Mesenchymal stem cell (in vitro differentiated cells and primary cell): ENCODE measurements around the gene PXDC1.
"Not testable (repeated sequence)": the region's sequence is repeated elsewhere in the genome, so short reads cannot be mapped to it uniquely, and the experiment has no call there.

Experiments used
- DNase-seq: peaks from one replicate; pipeline ENCODE4 v3.0.0-alpha.2; 2013
- H2AFZ ChIP-seq: one replicate; pipeline ENCODE4 v1.6.1; 2013; ENCODE audit warnings: low read depth, mild to moderate bottlenecking, control low read depth, inconsistent platforms, low read length, moderate library complexity
- H2AK5ac ChIP-seq: 2 replicates; pipeline ENCODE4 v1.6.1; 2013; ENCODE audit warnings: low read length, moderate library complexity, mild to moderate bottlenecking, inconsistent platforms; ENCODE audit not compliant: severe bottlenecking
- H2BK120ac ChIP-seq: one replicate; pipeline ENCODE4 v1.6.1; 2013; ENCODE audit warnings: low read depth, mild to moderate bottlenecking, inconsistent platforms, low read length, moderate library complexity
- H2BK12ac ChIP-seq, 2 experiments: one replicate each; pipeline ENCODE4 v1.6.1; 2013; ENCODE audit warnings: inconsistent platforms in 2 of 2, low read length in 2 of 2, mild to moderate bottlenecking in 2 of 2, moderate library complexity in 2 of 2, control low read depth in 1 of 2
- H2BK15ac ChIP-seq: one replicate; pipeline ENCODE4 v1.6.1; 2013; ENCODE audit warnings: mild to moderate bottlenecking, low read depth, inconsistent platforms; ENCODE audit not compliant: poor library complexity, severe bottlenecking
- H2BK5ac ChIP-seq: 2 replicates; pipeline ENCODE4 v1.6.1; 2013; ENCODE audit warnings: low read depth, mild to moderate bottlenecking, low read length, control low read depth, inconsistent platforms; ENCODE audit not compliant: poor library complexity, severe bottlenecking
- H3K14ac ChIP-seq, 2 experiments: one replicate each; pipeline ENCODE4 v1.6.1; 2013; ENCODE audit warnings: inconsistent platforms in 2 of 2, low read length in 2 of 2, control low read depth in 1 of 2, mild to moderate bottlenecking in 1 of 2, moderate library complexity in 1 of 2
- H3K18ac ChIP-seq, 2 experiments: one replicate each; pipeline ENCODE4 v1.6.1; 2013; ENCODE audit warnings: inconsistent platforms in 2 of 2, low read length in 2 of 2, control low read depth in 1 of 2, low read depth in 1 of 2, mild to moderate bottlenecking in 1 of 2
- H3K23ac ChIP-seq, 2 experiments: one replicate each; pipeline ENCODE4 v1.6.1; 2013; ENCODE audit warnings: inconsistent platforms in 2 of 2, low read length in 2 of 2, mild to moderate bottlenecking in 2 of 2, moderate library complexity in 2 of 2, control low read depth in 1 of 2
- H3K27ac ChIP-seq: 2 replicates; pipeline ENCODE4 v1.5.1; 2013; ENCODE audit warnings: mild to moderate bottlenecking, moderate library complexity, low read length, control low read depth, inconsistent platforms; ENCODE audit not compliant: poor library complexity, severe bottlenecking
- H3K27me3 ChIP-seq, 2 experiments: 2 replicates each; pipeline versions ENCODE4 v1.6.1 to v1.7.0; 2013; ENCODE audit warnings: low read length in 2 of 2, mild to moderate bottlenecking in 2 of 2, moderate library complexity in 2 of 2, control low read depth in 1 of 2, inconsistent platforms in 1 of 2; ENCODE audit not compliant: control insufficient read depth in 1 of 2, insufficient read depth in 1 of 2
- H3K36me3 ChIP-seq, 2 experiments: 2 replicates each; pipeline versions ENCODE4 v1.6.1 to v1.7.0; 2013; ENCODE audit warnings: low read length in 2 of 2, control low read depth in 1 of 2, inconsistent platforms in 1 of 2, low read depth in 1 of 2, mild to moderate bottlenecking in 1 of 2; ENCODE audit not compliant: insufficient read depth in 2 of 2, control insufficient read depth in 1 of 2
- H3K4ac ChIP-seq, 2 experiments: one replicate each; pipeline ENCODE4 v1.6.1; 2013; ENCODE audit warnings: inconsistent platforms in 2 of 2, low read length in 2 of 2, mild to moderate bottlenecking in 2 of 2, moderate library complexity in 2 of 2, control low read depth in 1 of 2, low read depth in 1 of 2
- H3K4me1 ChIP-seq: 2 replicates; pipeline ENCODE4 v1.6.1; 2013; ENCODE audit warnings: low read depth, low read length, control low read depth; ENCODE audit not compliant: control insufficient read depth, insufficient read depth
- H3K4me2 ChIP-seq: 2 replicates; pipeline ENCODE4 v1.6.1; 2013; ENCODE audit warnings: low read length, mild to moderate bottlenecking, inconsistent platforms; ENCODE audit not compliant: poor library complexity, severe bottlenecking
- H3K4me3 ChIP-seq, 2 experiments: 2 replicates each; pipeline versions ENCODE4 v1.5.1 to v1.7.0; 2013; ENCODE audit warnings: low read length in 2 of 2, mild to moderate bottlenecking in 2 of 2, control low read depth in 1 of 2, low read depth in 1 of 2; ENCODE audit not compliant: insufficient read depth in 1 of 2
- H3K79me1 ChIP-seq: replicated peaks from 2 replicates; pipeline ENCODE4 v1.6.1; 2013; ENCODE audit warnings: mild to moderate bottlenecking, control low read depth, low read length, inconsistent platforms; ENCODE audit not compliant: poor library complexity, severe bottlenecking
- H3K9ac ChIP-seq: 2 replicates; pipeline ENCODE4 v1.7.0; 2013; ENCODE audit warnings: mild to moderate bottlenecking, low read length, moderate library complexity
- H3K9me3 ChIP-seq: 2 replicates; pipeline ENCODE4 v1.7.0; 2013; ENCODE audit warnings: mild to moderate bottlenecking, low read length; ENCODE audit not compliant: control insufficient read depth
- H4K8ac ChIP-seq: one replicate; pipeline ENCODE4 v1.6.1; 2013; ENCODE audit warnings: inconsistent platforms, mild to moderate bottlenecking, low read length, moderate library complexity
- H4K91ac ChIP-seq: one replicate; pipeline ENCODE4 v1.6.1; 2013; ENCODE audit warnings: mild to moderate bottlenecking, low read length, inconsistent platforms
- WGBS: methylation state at CpG from one replicate; pipeline ENCODE4 v1.1.7; 2013; ENCODE audit warnings: mixed read lengths; 5-methylcytosine and 5-hydroxymethylcytosine counted together

The PXDC1 gene

GRCh38 chr6:3723251-3723650 is 28.3 kb downstream of the PXDC1 start:
- no peak overlapping the region for H2BK12ac ChIP-seq
- H4K91ac ChIP-seq: no peak overlapping the region
- no peak for DNase-seq
- H3K14ac ChIP-seq: no peak overlapping the region
- H3K79me1 ChIP-seq: peaks cover 48% of the 10 kb centered on the region
- WGBS: 96% methylated on average over 8 of the region's 8 CpGs
- H2BK5ac ChIP-seq: no peak overlapping the region
- peaks cover 71 to 78% of the 10 kb centered on the region in 2 experiments for H3K36me3 ChIP-seq
- H3K9ac ChIP-seq: no peak overlapping the region
- no peak overlapping the region for H4K8ac ChIP-seq
- no peak overlapping the region for H3K4ac ChIP-seq
- H2AK5ac ChIP-seq: no peak overlapping the region
- H3K27me3 ChIP-seq: no peaks in the 10 kb centered on the region
- no peak overlapping the region for H2AFZ ChIP-seq
- H3K27ac ChIP-seq: no peak overlapping the region
- no peak overlapping the region for H3K23ac ChIP-seq
- no peak overlapping the region for H2BK15ac ChIP-seq
- H3K4me2 ChIP-seq: no peak overlapping the region
- no peaks in the 10 kb centered on the region for H3K9me3 ChIP-seq
- no peak overlapping the region for H3K4me3 ChIP-seq
- peaks cover 7% of the 10 kb centered on the region for H3K4me1 ChIP-seq
- H2BK120ac ChIP-seq: no peak overlapping the region
- H3K18ac ChIP-seq: no peak overlapping the region

DNA sequence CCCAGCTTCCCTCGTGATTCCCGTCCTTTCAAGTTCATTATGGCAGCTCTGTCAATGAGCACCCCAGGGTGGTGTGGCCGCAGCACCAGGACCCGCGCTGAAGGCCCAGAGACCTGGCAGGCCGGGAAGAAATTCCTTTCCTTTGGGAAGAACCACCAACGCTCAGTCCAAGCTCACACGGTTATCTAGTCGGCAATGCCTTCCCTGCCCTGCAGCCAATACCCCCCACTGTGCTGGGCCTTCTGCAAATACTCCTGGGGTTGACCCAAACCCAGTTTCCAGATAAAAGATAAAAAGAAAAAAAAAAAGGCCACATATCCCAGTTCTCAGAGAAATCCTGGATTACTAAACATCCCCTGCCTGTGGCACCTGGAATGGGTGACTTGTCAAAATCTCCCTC is 28.7 kb downstream of the PXDC1 start:
- Histone ChIP-seq H3K23ac (no peak overlapping the region), H3K27ac (no peak overlapping the region), H3K14ac (no peak overlapping the region), H3K18ac (no peak overlapping the region), H2BK15ac (no peak overlapping the region), H3K79me1 (peaks cover 47% of the 10 kb centered on the region), H3K36me3 (peaks cover 67 to 76% of the 10 kb centered on the region in 2 experiments), H4K91ac (no peak overlapping the region), H3K4me3 (no peak overlapping the region), H2AFZ (no peak overlapping the region), H3K4ac (no peak overlapping the region), H3K9me3 (no peaks in the 10 kb centered on the region), H2BK5ac (no peak overlapping the region), H3K4me1 (peaks cover 7% of the 10 kb centered on the region), H3K9ac (no peak overlapping the region), H2BK120ac (no peak overlapping the region), H3K4me2 (no peak overlapping the region), H4K8ac (no peak overlapping the region), H3K27me3 (no peaks in the 10 kb centered on the region), H2AK5ac (no peak overlapping the region), H2BK12ac (no peak overlapping the region)
- WGBS: 68% methylated on average over 9 of the region's 9 CpGs
- no peak for DNase-seq

- H3K4ac ChIP-seq: no peak overlapping the region
- H2BK5ac ChIP-seq: no peak overlapping the region
- no peak overlapping the region for H3K14ac ChIP-seq
- no peaks in the 10 kb centered on the region for H3K27me3 ChIP-seq
- DNase-seq: no peak
- no peak overlapping the region for H2BK15ac ChIP-seq
- peaks cover 7% of the 10 kb centered on the region for H3K4me1 ChIP-seq
- 89% methylated on average over 10 of the region's 11 CpGs for WGBS
- no peak overlapping the region for H2AK5ac ChIP-seq
- no peak overlapping the region for H4K91ac ChIP-seq
- no peak overlapping the region for H4K8ac ChIP-seq
- no peak overlapping the region for H3K4me2 ChIP-seq
- no peak overlapping the region for H2BK120ac ChIP-seq
- no peak overlapping the region for H2AFZ ChIP-seq
- no peak overlapping the region for H3K4me3 ChIP-seq
- H3K79me1 ChIP-seq: peaks cover 40% of the 10 kb centered on the region
- H3K23ac ChIP-seq: no peak overlapping the region
- no peak overlapping the region for H2BK12ac ChIP-seq
- H3K27ac ChIP-seq: no peak overlapping the region
- no peaks in the 10 kb centered on the region for H3K9me3 ChIP-seq
- peak overlapping the region; percentile 24 for H3K9ac ChIP-seq
- H3K36me3 ChIP-seq: peaks cover 59 to 68% of the 10 kb centered on the region in 2 experiments
- H3K18ac ChIP-seq: no peak overlapping the region
Observed at GRCh38 chr6:3721810-3722621, 29.5 kb downstream of the PXDC1 start.

DNA sequence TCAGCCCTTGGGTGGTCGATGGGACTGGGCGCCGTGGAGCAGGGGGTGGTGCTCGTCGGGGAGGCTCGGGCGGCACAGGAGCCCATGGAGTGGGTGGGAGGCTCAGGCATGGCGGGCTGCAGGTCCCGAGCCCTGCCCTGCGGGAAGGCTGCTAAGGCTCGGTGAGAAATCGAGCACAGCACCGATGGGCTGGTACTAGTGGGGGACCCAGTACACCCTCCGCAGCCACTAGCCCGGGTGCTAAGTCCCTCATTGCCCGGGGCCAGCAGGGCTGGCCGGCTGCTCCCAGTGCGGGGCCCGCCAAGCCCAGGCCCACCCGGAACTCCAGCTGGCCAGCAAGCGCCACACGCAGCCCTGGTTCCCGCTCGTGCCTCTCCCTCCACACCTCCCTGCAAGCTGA is 30.7 kb downstream of the PXDC1 start:
- not testable (repeated sequence) for H3K9ac ChIP-seq, H2BK15ac ChIP-seq, H2AFZ ChIP-seq, DNase-seq, H4K8ac ChIP-seq, H2BK12ac ChIP-seq, H2BK5ac ChIP-seq, H3K14ac ChIP-seq, H3K4ac ChIP-seq, H3K4me1 ChIP-seq, H3K27ac ChIP-seq, H4K91ac ChIP-seq, H2BK120ac ChIP-seq, H3K9me3 ChIP-seq, H3K18ac ChIP-seq, H3K4me2 ChIP-seq, H3K27me3 ChIP-seq, H2AK5ac ChIP-seq, H3K23ac ChIP-seq, H3K4me3 ChIP-seq
- WGBS: 98% methylated on average over 11 of the region's 24 CpGs
- Histone ChIP-seq H3K79me1 (peaks cover 27% of the 10 kb centered on the region), H3K36me3 (peaks cover 50 to 56% of the 10 kb centered on the region in 2 experiments)
